ENCODE results near the gene CCDC17. TPM values are rescaled to one million over a fixed set of nuclear protein-coding genes. Genes with fewer than 3 reads are reported as not detected.

Gene CCDC17
- total and polyA plus RNA-seq, 2 experiments from 2014 or later: 0.57 to 2.2 TPM

DNA sequence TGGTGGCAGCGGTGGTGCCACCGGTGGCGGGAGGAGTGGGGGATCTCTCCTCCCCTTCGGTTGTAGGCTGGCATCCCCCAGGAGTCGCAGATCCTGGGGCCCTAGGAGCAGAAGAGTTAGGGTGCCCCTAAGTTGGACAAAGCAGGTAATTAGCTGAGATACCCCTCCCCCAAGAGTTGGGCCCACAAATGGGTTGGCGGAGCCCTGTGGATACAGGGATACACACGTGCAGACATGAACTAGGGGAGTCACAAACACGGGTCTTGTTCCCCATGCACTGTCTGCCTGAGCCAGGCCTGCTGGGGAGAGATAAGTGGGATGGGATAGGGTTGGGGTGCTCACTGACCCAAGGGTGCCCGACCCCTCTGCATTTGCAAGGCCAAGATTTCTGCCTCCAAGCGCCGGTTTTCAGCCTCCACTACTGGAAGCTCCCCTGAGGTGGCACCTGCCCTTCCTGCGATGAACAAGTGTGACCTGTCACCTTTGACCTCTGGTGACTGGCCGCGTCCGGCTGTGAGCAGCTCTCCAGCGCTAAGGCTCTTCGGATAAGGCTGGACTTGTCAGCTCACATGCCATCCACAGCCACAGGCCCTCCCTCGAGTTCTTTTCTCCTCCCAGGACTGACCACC lies 1.8 kb downstream of the CCDC17 start:
- H3K4me2 ChIP-seq: peak overlapping the region; percentile 73
- DNase-seq (ENCODE audit: low spot score): no peak
- Mint-ChIP-seq H3K4me1 (peaks cover 7% of the 10 kb centered on the region), H3K27ac (no peak overlapping the region; the same call in 1 of the 2 replicates), H3K27me3 (ENCODE audit: insufficient read depth, low read depth, poor library complexity) (peaks cover 25% of the 10 kb centered on the region), H3K9me3 (no peaks in the 10 kb centered on the region), H3K36me3 (ENCODE audit: low read depth) (peaks cover 45% of the 10 kb centered on the region), H3K4me3 (no peak overlapping the region)
- no peak overlapping the region for H2AFZ ChIP-seq
- no peaks in the 10 kb centered on the region for H3K9me2 ChIP-seq (ENCODE audit: insufficient read depth)
- H3F3A ChIP-seq (replicated peaks; ENCODE audit: low read depth): peaks cover 71% of the 10 kb centered on the region
- H3K4me1 ChIP-seq (ENCODE audit: insufficient read depth): peaks cover 10% of the 10 kb centered on the region; the same call in 1 of the 2 replicates
- peaks cover 16% of the 10 kb centered on the region for H3K36me3 ChIP-seq (ENCODE audit: insufficient read depth)
- no peaks in the 10 kb centered on the region for H3K27me3 ChIP-seq (ENCODE audit: insufficient read depth)
- TF ChIP-seq POLR2AphosphoS5 (IDR thresholded peaks at IDR 0.05; ENCODE audit: low read depth) (no peak), CREB1 (CRISPR knock-in tag; IDR thresholded peaks at IDR 0.05; ENCODE audit: low read depth) (no peak), ZNF331 (CRISPR knock-in tag; IDR thresholded peaks at IDR 0.05; ENCODE audit: low read depth) (no peak), ZNF114 (CRISPR knock-in tag; IDR thresholded peaks at IDR 0.05) (no peak), EZH2phosphoT487 (IDR thresholded peaks at IDR 0.05; ENCODE audit: unreplicated experiment) (no peak), NANOG (IDR thresholded peaks at IDR 0.05; ENCODE audit: borderline replicate concordance) (no peak), EZH2 (IDR thresholded peaks at IDR 0.05; ENCODE audit: low read depth, unreplicated experiment) (no peak), JUNB (IDR thresholded peaks at IDR 0.05; ENCODE audit: unreplicated experiment) (no peak)
- TF ChIP-seq, protein P1, sequence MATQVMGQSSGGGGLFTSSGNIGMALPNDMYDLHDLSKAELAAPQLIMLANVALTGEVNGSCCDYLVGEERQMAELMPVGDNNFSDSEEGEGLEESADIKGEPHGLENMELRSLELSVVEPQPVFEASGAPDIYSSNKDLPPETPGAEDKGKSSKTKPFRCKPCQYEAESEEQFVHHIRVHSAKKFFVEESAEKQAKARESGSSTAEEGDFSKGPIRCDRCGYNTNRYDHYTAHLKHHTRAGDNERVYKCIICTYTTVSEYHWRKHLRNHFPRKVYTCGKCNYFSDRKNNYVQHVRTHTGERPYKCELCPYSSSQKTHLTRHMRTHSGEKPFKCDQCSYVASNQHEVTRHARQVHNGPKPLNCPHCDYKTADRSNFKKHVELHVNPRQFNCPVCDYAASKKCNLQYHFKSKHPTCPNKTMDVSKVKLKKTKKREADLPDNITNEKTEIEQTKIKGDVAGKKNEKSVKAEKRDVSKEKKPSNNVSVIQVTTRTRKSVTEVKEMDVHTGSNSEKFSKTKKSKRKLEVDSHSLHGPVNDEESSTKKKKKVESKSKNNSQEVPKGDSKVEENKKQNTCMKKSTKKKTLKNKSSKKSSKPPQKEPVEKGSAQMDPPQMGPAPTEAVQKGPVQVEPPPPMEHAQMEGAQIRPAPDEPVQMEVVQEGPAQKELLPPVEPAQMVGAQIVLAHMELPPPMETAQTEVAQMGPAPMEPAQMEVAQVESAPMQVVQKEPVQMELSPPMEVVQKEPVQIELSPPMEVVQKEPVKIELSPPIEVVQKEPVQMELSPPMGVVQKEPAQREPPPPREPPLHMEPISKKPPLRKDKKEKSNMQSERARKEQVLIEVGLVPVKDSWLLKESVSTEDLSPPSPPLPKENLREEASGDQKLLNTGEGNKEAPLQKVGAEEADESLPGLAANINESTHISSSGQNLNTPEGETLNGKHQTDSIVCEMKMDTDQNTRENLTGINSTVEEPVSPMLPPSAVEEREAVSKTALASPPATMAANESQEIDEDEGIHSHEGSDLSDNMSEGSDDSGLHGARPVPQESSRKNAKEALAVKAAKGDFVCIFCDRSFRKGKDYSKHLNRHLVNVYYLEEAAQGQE (IDR thresholded peaks at IDR 0.05; ENCODE audit: unreplicated experiment): no peak
- TF ChIP-seq, protein P2, sequence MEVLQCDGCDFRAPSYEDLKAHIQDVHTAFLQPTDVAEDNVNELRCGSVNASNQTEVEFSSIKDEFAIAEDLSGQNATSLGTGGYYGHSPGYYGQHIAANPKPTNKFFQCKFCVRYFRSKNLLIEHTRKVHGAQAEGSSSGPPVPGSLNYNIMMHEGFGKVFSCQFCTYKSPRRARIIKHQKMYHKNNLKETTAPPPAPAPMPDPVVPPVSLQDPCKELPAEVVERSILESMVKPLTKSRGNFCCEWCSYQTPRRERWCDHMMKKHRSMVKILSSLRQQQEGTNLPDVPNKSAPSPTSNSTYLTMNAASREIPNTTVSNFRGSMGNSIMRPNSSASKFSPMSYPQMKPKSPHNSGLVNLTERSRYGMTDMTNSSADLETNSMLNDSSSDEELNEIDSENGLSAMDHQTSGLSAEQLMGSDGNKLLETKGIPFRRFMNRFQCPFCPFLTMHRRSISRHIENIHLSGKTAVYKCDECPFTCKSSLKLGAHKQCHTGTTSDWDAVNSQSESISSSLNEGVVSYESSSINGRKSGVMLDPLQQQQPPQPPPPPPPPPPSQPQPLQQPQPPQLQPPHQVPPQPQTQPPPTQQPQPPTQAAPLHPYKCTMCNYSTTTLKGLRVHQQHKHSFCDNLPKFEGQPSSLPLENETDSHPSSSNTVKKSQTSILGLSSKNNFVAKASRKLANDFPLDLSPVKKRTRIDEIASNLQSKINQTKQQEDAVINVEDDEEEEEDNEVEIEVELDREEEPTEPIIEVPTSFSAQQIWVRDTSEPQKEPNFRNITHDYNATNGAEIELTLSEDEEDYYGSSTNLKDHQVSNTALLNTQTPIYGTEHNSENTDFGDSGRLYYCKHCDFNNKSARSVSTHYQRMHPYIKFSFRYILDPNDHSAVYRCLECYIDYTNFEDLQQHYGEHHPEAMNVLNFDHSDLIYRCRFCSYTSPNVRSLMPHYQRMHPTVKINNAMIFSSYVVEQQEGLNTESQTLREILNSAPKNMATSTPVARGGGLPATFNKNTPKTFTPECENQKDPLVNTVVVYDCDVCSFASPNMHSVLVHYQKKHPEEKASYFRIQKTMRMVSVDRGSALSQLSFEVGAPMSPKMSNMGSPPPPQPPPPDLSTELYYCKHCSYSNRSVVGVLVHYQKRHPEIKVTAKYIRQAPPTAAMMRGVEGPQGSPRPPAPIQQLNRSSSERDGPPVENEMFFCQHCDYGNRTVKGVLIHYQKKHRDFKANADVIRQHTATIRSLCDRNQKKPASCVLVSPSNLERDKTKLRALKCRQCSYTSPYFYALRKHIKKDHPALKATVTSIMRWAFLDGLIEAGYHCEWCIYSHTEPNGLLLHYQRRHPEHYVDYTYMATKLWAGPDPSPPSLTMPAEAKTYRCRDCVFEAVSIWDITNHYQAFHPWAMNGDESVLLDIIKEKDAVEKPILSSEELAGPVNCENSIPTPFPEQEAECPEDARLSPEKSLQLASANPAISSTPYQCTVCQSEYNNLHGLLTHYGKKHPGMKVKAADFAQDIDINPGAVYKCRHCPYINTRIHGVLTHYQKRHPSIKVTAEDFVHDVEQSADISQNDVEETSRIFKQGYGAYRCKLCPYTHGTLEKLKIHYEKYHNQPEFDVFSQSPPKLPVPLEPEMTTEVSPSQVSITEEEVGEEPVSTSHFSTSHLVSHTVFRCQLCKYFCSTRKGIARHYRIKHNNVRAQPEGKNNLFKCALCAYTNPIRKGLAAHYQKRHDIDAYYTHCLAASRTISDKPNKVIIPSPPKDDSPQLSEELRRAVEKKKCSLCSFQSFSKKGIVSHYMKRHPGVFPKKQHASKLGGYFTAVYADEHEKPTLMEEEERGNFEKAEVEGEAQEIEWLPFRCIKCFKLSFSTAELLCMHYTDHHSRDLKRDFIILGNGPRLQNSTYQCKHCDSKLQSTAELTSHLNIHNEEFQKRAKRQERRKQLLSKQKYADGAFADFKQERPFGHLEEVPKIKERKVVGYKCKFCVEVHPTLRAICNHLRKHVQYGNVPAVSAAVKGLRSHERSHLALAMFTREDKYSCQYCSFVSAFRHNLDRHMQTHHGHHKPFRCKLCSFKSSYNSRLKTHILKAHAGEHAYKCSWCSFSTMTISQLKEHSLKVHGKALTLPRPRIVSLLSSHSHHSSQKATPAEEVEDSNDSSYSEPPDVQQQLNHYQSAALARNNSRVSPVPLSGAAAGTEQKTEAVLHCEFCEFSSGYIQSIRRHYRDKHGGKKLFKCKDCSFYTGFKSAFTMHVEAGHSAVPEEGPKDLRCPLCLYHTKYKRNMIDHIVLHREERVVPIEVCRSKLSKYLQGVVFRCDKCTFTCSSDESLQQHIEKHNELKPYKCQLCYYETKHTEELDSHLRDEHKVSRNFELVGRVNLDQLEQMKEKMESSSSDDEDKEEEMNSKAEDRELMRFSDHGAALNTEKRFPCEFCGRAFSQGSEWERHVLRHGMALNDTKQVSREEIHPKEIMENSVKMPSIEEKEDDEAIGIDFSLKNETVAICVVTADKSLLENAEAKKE (CRISPR knock-in tag; IDR thresholded peaks at IDR 0.05): no peak
- TF ChIP-seq, protein P3, sequence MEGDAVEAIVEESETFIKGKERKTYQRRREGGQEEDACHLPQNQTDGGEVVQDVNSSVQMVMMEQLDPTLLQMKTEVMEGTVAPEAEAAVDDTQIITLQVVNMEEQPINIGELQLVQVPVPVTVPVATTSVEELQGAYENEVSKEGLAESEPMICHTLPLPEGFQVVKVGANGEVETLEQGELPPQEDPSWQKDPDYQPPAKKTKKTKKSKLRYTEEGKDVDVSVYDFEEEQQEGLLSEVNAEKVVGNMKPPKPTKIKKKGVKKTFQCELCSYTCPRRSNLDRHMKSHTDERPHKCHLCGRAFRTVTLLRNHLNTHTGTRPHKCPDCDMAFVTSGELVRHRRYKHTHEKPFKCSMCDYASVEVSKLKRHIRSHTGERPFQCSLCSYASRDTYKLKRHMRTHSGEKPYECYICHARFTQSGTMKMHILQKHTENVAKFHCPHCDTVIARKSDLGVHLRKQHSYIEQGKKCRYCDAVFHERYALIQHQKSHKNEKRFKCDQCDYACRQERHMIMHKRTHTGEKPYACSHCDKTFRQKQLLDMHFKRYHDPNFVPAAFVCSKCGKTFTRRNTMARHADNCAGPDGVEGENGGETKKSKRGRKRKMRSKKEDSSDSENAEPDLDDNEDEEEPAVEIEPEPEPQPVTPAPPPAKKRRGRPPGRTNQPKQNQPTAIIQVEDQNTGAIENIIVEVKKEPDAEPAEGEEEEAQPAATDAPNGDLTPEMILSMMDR (conservative IDR thresholded peaks at IDR 0.05; ENCODE audit: low read depth in 2 of 2): no peak
- TF ChIP-seq, protein P4, sequence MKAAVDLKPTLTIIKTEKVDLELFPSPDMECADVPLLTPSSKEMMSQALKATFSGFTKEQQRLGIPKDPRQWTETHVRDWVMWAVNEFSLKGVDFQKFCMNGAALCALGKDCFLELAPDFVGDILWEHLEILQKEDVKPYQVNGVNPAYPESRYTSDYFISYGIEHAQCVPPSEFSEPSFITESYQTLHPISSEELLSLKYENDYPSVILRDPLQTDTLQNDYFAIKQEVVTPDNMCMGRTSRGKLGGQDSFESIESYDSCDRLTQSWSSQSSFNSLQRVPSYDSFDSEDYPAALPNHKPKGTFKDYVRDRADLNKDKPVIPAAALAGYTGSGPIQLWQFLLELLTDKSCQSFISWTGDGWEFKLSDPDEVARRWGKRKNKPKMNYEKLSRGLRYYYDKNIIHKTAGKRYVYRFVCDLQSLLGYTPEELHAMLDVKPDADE (IDR thresholded peaks at IDR 0.05): no peak
- no peaks in the 10 kb centered on the region for H3K79me2 ChIP-seq (replicated peaks; ENCODE audit: insufficient read depth)
- ATAC-seq: no peak
- H3K27ac ChIP-seq (ENCODE audit: low read depth): 0 out of 2 replicates have a peak overlapping the region, but pooled peaks have one; percentile 34
- H3K4me3 ChIP-seq: no peak overlapping the region
- H4K20me1 ChIP-seq (replicated peaks; ENCODE audit: insufficient read depth): peaks cover 22% of the 10 kb centered on the region

Measured in GM23338 (cell line).